Measurements from ENCODE around the gene CES3.
"Not testable (repeated sequence)": the region's sequence is repeated elsewhere in the genome, so short reads cannot be mapped to it uniquely, and the experiment has no call there.

CES3 gene

DNA sequence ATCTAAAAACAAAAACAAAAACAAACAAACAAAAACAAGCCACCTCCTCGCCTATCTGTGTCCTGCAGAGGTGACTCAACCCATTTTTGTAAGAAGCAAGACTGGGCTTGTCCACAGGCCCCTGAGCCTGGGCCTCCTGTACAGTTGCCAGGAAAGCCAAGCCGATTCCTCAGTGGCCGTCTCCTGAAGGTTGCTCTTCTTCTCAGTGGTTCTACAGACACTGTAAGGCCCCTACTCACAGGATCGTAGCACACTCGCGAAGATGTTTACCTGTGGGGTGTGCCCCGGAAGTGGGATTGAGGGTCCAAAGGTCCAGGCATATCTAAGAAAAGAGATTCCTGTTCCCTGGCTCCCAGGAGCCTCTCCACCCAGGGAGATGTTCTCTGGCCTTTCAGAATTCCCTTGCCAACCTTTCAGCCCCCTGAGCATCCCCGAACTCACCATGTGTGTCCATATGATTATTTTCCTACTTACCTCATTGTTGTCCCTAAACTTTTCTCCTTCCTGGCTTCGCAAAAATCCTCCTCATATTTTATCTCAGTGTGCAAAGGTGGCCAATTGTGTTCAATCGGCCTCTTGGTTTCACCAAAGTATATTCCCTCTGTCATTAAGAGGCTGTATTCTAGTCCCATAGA lies 7.5 kb upstream of the CES3 start:
- DNase-seq: no peak
- Mint-ChIP-seq H3K4me3 (no peak overlapping the region), H3K9me3 (peaks cover 10% of the 10 kb centered on the region), H3K4me1 (peaks cover 29% of the 10 kb centered on the region), H3K36me3 (ENCODE audit: low read depth) (no peaks in the 10 kb centered on the region), H3K27me3 (ENCODE audit: low read depth, poor library complexity) (peaks cover 67% of the 10 kb centered on the region), H3K27ac (no peak overlapping the region)
- TF ChIP-seq, protein P1, sequence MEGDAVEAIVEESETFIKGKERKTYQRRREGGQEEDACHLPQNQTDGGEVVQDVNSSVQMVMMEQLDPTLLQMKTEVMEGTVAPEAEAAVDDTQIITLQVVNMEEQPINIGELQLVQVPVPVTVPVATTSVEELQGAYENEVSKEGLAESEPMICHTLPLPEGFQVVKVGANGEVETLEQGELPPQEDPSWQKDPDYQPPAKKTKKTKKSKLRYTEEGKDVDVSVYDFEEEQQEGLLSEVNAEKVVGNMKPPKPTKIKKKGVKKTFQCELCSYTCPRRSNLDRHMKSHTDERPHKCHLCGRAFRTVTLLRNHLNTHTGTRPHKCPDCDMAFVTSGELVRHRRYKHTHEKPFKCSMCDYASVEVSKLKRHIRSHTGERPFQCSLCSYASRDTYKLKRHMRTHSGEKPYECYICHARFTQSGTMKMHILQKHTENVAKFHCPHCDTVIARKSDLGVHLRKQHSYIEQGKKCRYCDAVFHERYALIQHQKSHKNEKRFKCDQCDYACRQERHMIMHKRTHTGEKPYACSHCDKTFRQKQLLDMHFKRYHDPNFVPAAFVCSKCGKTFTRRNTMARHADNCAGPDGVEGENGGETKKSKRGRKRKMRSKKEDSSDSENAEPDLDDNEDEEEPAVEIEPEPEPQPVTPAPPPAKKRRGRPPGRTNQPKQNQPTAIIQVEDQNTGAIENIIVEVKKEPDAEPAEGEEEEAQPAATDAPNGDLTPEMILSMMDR (IDR thresholded peaks at IDR 0.05): no peak

DNA sequence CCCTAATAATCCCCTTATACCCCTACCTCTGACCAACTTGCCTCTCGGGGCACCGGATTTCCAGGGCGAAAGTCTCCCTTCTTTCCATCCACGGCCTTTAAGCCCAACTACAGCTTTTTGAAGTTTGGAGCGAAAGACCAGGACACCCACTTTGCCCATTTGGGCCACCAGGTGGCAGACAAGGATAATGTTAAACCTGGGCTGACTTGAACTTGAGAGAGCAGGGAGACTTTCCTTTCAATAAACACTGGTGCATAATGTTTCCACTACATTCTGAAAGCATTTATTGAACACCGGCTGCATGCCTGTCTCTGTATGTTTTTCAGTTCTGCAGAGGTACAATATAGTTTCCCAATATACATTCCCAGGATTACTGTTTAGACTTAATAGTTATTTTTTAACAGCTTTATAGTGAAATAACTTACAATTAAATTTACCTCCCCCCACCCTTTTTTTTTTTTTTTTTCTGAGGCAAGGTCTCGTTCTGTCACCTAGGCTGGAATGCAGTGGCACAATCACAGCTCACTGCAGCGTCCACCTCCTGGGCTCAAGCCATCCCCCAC lies 6.9 kb upstream of the CES3 start:
- Mint-ChIP-seq H3K4me3 (no peak overlapping the region), H3K4me1 (peaks cover 23% of the 10 kb centered on the region), H3K36me3 (ENCODE audit: low read depth) (no peaks in the 10 kb centered on the region), H3K9me3 (peaks cover 10% of the 10 kb centered on the region), H3K27ac (no peak overlapping the region), H3K27me3 (ENCODE audit: low read depth, poor library complexity) (peaks cover 67% of the 10 kb centered on the region)
- TF ChIP-seq, protein P1 (IDR thresholded peaks at IDR 0.05): peak; percentile 74
- peak; percentile 84 for DNase-seq

DNA sequence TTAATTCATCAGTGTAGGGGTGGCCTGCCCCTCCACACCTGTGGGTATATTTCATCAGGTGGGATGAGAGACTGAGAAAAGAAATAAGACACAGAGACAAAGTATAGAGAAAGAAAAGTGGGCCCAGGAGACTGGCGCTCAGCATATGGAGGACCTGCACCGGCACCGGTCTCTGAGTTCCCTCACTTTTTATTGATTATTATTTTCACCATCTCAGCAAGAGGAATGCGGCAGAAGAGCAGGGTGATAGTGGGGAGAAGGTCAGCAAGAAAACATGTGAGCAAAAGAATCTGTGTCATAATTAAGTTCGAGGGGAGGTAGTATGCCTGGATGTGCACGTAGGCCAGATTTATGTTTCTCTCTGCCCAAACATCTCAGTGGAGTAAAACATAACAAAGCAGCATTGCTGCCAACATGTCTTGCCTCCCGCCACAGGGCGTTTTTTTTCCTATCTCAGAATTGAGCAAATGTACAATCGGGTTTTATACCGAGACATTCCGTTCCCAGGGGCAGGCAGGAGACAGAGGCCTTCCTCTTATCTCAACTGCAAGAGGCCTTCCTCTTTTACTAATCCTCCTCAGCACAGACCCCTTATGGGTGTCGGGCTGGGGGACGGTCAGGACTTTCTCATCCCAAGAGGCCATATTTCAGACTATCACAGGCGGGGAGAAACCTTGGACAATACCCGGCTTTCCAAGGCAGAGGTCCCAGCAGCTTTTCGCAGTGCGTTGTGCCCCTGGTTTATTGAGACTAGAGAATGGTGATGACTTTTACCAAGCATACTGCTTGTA lies 5.5 kb upstream of the CES3 start:
- not testable (repeated sequence) for H3K27ac Mint-ChIP-seq; H3K4me3 Mint-ChIP-seq; H3K36me3 Mint-ChIP-seq (ENCODE audit: low read depth); DNase-seq; H3K9me3 Mint-ChIP-seq
- H3K27me3 Mint-ChIP-seq (ENCODE audit: low read depth, poor library complexity): peaks cover 60% of the 10 kb centered on the region
- H3K4me1 Mint-ChIP-seq: peaks cover 14% of the 10 kb centered on the region

DNA sequence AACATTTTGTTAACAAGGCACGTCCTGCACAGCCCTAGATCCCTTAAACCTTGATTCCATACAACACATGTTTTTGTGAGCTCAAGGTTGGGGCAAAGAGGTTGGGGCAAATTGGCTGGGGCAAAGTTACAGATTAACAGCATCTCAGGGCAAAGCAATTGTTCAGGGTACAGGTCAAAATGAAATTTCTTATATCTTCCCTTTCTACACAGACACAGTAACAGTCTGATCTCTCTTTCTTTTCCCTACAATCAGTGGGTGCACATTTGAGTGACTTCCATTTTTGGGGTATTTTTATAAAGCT lies 5.0 kb upstream of the CES3 start:
- not testable (repeated sequence) for H3K9me3 Mint-ChIP-seq; DNase-seq; H3K27ac Mint-ChIP-seq; H3K4me3 Mint-ChIP-seq; H3K36me3 Mint-ChIP-seq (ENCODE audit: low read depth)
- Mint-ChIP-seq H3K4me1 (peaks cover 17% of the 10 kb centered on the region), H3K27me3 (ENCODE audit: low read depth, poor library complexity) (peaks cover 58% of the 10 kb centered on the region)

DNA sequence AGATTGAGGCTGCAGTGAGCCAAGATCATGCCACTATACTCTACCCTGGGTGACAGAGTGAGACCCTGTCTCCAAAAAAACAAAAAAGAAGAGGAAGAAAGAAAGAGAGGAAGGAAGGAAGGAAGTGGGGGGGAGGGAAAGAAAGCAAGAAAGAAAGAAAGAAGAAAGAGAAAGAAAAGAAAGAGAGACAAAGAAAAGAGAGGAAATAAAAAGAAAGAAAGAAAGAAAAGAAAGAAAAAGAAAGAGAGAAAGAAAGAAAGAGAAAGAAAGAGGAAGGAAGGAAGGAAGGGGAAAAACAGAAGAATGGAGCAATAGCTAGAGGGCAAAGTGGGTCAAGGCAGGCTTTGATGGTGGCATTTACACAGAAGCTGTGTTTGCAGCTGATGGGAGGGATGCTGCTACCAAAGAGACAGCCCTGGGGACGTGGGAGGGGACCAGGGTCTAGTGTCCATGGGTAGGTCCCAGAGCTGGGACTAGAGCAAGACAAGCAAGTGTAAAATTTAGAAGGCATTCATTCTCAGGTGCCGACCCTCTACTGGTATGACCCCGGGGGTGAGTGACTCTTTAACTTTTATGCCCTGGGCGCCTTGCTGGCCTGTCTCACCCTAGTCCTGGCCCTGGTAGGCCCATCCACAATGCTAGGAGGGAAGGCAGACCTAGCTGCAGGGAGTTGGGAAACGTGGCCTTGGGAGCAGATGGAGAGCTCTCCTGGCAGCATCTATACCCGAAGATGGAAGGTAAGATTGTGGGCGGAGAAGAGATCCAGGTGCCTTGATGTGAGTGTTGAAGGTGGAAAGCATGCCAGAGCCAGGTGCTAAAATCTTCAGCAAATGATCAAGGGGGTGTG lies 2.0 kb upstream of the CES3 start:
- Mint-ChIP-seq H3K36me3 (ENCODE audit: low read depth) (no peaks in the 10 kb centered on the region), H3K4me3 (no peak overlapping the region), H3K9me3 (no peaks in the 10 kb centered on the region), H3K27ac (no peak overlapping the region), H3K4me1 (peaks cover 14% of the 10 kb centered on the region), H3K27me3 (ENCODE audit: low read depth, poor library complexity) (peaks cover 42% of the 10 kb centered on the region)
- DNase-seq: no peak
- TF ChIP-seq, protein P1 (IDR thresholded peaks at IDR 0.05): no peak

DNA sequence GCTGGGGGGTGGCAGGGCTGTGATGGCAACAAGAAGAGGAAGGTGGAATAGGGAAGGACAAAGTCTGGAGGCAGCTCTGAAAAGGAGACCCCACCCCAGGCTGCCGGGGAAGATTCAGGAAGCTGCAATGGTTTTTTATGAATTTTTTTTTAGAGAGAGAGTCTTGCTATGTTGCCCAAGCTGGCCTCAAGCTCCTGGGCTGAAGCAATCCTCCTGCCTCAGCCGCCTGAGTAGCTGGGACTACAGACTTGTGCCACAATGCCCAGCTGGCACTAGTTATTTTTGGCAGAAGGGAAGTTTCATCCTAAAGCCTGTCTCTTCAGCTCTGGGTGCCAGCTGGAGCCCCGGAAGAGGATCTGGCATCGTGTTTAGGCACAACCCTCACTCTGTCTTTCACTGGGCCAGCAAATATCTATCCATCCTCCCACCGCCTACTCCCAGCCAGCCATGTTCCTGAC lies 1.3 kb upstream of the CES3 start:
- Mint-ChIP-seq H3K27me3 (ENCODE audit: low read depth, poor library complexity) (peaks cover 39% of the 10 kb centered on the region), H3K4me3 (no peak overlapping the region), H3K27ac (no peak overlapping the region), H3K9me3 (no peaks in the 10 kb centered on the region), H3K4me1 (peaks cover 14% of the 10 kb centered on the region), H3K36me3 (ENCODE audit: low read depth) (no peaks in the 10 kb centered on the region)
- TF ChIP-seq, protein P1 (IDR thresholded peaks at IDR 0.05): no peak
- no peak for DNase-seq

All from nephron progenitor cell (in vitro differentiated cells).